B cell (primary cell): ENCODE measurements around the gene S100A14. TPM values are rescaled to one million over a fixed set of nuclear protein-coding genes. Genes with fewer than 3 reads are reported as not detected.

ENCODE experiments used
- ATAC-seq: fragments of 200-7000 bp; cut with Tn5 transposase; one replicate; pipeline ENCODE4 v1.10.0; 2021; ENCODE audit warnings: low read depth, mild to moderate bottlenecking, moderate number of reproducible peaks, moderate library complexity
- CTCF ChIA-PET: fragments of 350-600 bp; sonication (Branson Sonifier 250); formaldehyde crosslinking; loops from one replicate; lab custom pipeline; 2021; ENCODE audit warnings: antibody characterized with exemption, inconsistent platforms; lab: Charles Lee
- POLR2A ChIA-PET: fragments of 350-600 bp; sonication (Branson Sonifier 250); formaldehyde crosslinking; loops from one replicate; lab custom pipeline; 2021; ENCODE audit warnings: antibody characterized with exemption; lab: Charles Lee
- DNase-seq: peaks from one replicate; pipeline ENCODE4 v3.0.0; 2013
- H2AFZ ChIP-seq: 2 replicates; pipeline ENCODE4 v1.6.1; 2012; ENCODE audit warnings: mild to moderate bottlenecking, low read depth, low read length; ENCODE audit not compliant: insufficient read depth, poor library complexity, severe bottlenecking
- H3K27ac ChIP-seq, 2 donors: 1 replicate in 1 of 2; 2 replicates in 1 of 2; pipeline ENCODE4 v1.5.1; 2012 to 2013; ENCODE audit warnings: low read length in 2 of 2, mild to moderate bottlenecking in 2 of 2, moderate library complexity in 1 of 2
- H3K27me3 ChIP-seq, 4 experiments: fragments of 200-600 bp in 1 of 4; sonication (generic) in 1 of 4; replicated peaks in 1 of 4; 1 replicate in 2 of 4; 2 replicates in 2 of 4; pipeline versions ENCODE4 v1.6.1 to v1.7.0; 2013 to 2016; ENCODE audit warnings: low read length in 3 of 4, mild to moderate bottlenecking in 2 of 4, mixed read lengths in 1 of 4, moderate library complexity in 1 of 4; ENCODE audit not compliant: insufficient read depth in 4 of 4, control insufficient read depth in 3 of 4; ENCODE audit errors: control extremely low read depth in 1 of 4
- H3K36me3 ChIP-seq, 2 experiments: replicated peaks in 1 of 2; 1 replicate in 1 of 2; 2 replicates in 1 of 2; pipeline versions ENCODE4 v1.6.1 to v1.7.1; 2013; ENCODE audit warnings: low read length in 1 of 2; ENCODE audit not compliant: insufficient read depth in 2 of 2, control insufficient read depth in 1 of 2; ENCODE audit errors: control extremely low read depth in 1 of 2, extremely low read depth in 1 of 2
- H3K4me1 ChIP-seq, 2 donors: fragments of 200-600 bp in 1 of 2; sonication (generic) in 1 of 2; 1 replicate in 1 of 2; 2 replicates in 1 of 2; pipeline versions ENCODE4 v1.5.1 to v1.6.1; 2013 to 2017; ENCODE audit warnings: low read length in 2 of 2; ENCODE audit not compliant: control insufficient read depth in 2 of 2, insufficient read depth in 2 of 2
- H3K4me2 ChIP-seq: replicated peaks from 2 replicates; pipeline ENCODE3; 2012; ENCODE audit warnings: mild to moderate bottlenecking, low read depth, low read length; ENCODE audit not compliant: poor library complexity, severe bottlenecking
- H3K4me3 ChIP-seq, 5 experiments: fragments of 200-600 bp in 1 of 5; sonication (generic) in 1 of 5; 1 replicate in 3 of 5; 2 replicates in 2 of 5; pipeline versions ENCODE4 v1.5.1 to v1.7.0; 2011 to 2016; ENCODE audit warnings: low read length in 4 of 5, mild to moderate bottlenecking in 4 of 5, low read depth in 2 of 5, control low read depth in 1 of 5, moderate library complexity in 1 of 5; ENCODE audit not compliant: insufficient read depth in 1 of 5; ENCODE audit errors: control extremely low read depth in 1 of 5, extremely low read depth in 1 of 5
- H3K79me2 ChIP-seq: fragments of 200-600 bp; sonication (generic); one replicate; pipeline ENCODE4 v1.6.0; 2016; ENCODE audit warnings: low read length; ENCODE audit not compliant: control insufficient read depth, insufficient read depth
- H3K9ac ChIP-seq: fragments of 200-600 bp; sonication (generic); 2 replicates; pipeline ENCODE4 v1.6.1; 2017; ENCODE audit warnings: mild to moderate bottlenecking, low read length, moderate library complexity
- H3K9me3 ChIP-seq, 3 donors: one replicate each; pipeline versions ENCODE4 v1.6.1 to v1.7.1; 2013; ENCODE audit warnings: low read length in 2 of 3; ENCODE audit not compliant: control insufficient read depth in 2 of 3, insufficient read depth in 1 of 3; ENCODE audit errors: control extremely low read depth in 1 of 3
- H4K20me1 ChIP-seq: 2 replicates; pipeline ENCODE4 v1.6.0; 2012; ENCODE audit warnings: mild to moderate bottlenecking, low read length; ENCODE audit not compliant: insufficient read depth, control insufficient read depth, poor library complexity, severe bottlenecking
- H3K27ac Mint-ChIP-seq: one replicate; pipeline ENCODE4 v1.8.0; 2021; ENCODE audit warnings: mixed read lengths
- H3K27me3 Mint-ChIP-seq: one replicate; pipeline ENCODE4 v1.8.0; 2021; ENCODE audit warnings: mixed read lengths
- H3K4me1 Mint-ChIP-seq: one replicate; pipeline ENCODE4 v1.8.0; 2021; ENCODE audit warnings: mixed read lengths
- H3K4me3 Mint-ChIP-seq: one replicate; pipeline ENCODE4 v1.8.0; 2021; ENCODE audit warnings: mixed read lengths
- H3K9me3 Mint-ChIP-seq: one replicate; pipeline ENCODE4 v1.8.0; 2022; ENCODE audit warnings: mixed read lengths; ENCODE audit not compliant: insufficient read depth
- EZH2 ChIP-seq: IDR thresholded peaks from 2 replicates; pipeline ENCODE4 v1.6.1; 2012; ENCODE audit warnings: borderline replicate concordance, low read depth, mild to moderate bottlenecking, moderate library complexity, low read length; ENCODE audit not compliant: insufficient read depth, poor library complexity, severe bottlenecking
- WGBS: methylation state at CpG from one replicate; pipeline ENCODE4 v1.1.5; 2013; ENCODE audit warnings: missing lambda C conversion rate; ENCODE audit not compliant: insufficient coverage; 5-methylcytosine and 5-hydroxymethylcytosine counted together
- intact Hi-C: fragments of 100-400 bp; cut with micrococcal nuclease; formaldehyde crosslinking; loops from one replicate; pipeline ENCODE4 v1.10.0; 2022
- polyA plus RNA-seq: library from polyadenylated mRNA; depleted of rRNA; stranded (reverse); fragments of >200 nt; gene quantifications from 2 replicates; pipeline ENCODE4 v1.2.3, GENCODE V29; 2012
- total RNA-seq, 2 donors: library from RNA; stranded (reverse); fragments of 120-200 nt in 1 of 2; gene quantifications; 1 replicate in 1 of 2; 2 replicates in 1 of 2; pipeline versions ENCODE4 v1.2.3 to v1.2.4, GENCODE V29; 2013 to 2022
- TF ChIP-seq, protein P1 (sequence below): fragments of 200-600 bp; IDR thresholded peaks from one replicate; pipeline ENCODE4 v1.8.0; 2022; ENCODE audit warnings: antibody characterized with exemption, mild to moderate bottlenecking

The S100A14 gene
- total and polyA plus RNA-seq, 2 donors (not counting 1 experiment from before 2014, with no cell fraction given), result not detected

DNA sequence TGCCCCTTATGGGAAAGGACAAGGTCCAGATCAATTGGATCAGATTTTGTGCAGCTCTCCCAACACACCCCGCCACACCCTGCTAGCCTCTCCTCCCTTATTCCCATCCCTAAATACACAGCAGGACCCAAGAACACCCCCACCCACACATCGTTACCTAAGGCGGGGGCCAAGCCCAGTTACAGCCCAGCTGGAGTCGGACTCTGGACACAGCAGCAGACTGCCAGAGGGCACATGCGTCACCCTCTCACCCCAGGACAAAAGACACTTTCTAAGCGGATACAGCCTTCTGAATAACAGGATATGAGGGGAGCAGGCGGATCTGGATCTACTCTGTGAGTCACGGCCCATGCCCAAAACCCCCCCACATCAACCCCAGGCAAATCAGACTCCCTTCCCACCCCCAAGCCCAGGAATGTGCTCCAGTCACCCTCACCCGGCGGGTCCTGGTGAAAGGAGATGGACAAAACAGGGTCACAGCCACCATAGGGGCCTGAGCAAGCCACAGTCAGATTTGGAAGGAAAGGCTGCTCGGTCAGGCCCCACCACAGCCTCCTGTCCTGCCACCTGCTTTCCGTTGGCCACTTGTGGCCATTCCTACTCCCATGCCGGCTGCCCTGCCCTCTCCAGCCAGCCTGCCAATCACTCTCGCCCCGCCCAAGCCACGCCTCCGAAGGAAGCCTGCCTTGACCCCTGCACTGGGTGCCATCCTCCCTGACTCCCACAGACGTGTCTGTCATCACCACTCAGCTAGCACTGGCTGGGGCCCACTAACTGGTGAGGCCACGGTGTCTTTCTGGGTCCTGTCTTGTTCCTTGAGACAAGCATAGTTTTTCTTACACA lies 7.2 kb downstream of the S100A14 start:
- no peaks in the 10 kb centered on the region for H3K27me3 Mint-ChIP-seq
- DNase-seq (no peak), ATAC-seq (no peak)
- Histone ChIP-seq H2AFZ (no peak overlapping the region), H3K4me1 (peaks cover 0 to 4% of the 10 kb centered on the region in 2 donors), H3K9ac (no peak overlapping the region), H3K4me2 (no peak overlapping the region), H4K20me1 (no peaks in the 10 kb centered on the region), H3K36me3 (no peaks in the 10 kb centered on the region), H3K27ac (no peak overlapping the region), H3K9me3 (no peaks in the 10 kb centered on the region), H3K27me3 (no peaks in the 10 kb centered on the region), H3K4me3 (no peak overlapping the region), H3K79me2 (no peaks in the 10 kb centered on the region)
- peaks cover 2% of the 10 kb centered on the region for H3K4me1 Mint-ChIP-seq
- intact Hi-C loops, result no loop called here
- H3K9me3 Mint-ChIP-seq, result no peaks in the 10 kb centered on the region
- CTCF ChIA-PET, result no interaction called here
- POLR2A ChIA-PET, result no interaction called here
- WGBS, result 92% methylated on average over 16 of the region's 19 CpGs
- H3K4me3 Mint-ChIP-seq, result no peak overlapping the region
- no peak overlapping the region for H3K27ac Mint-ChIP-seq
- no peak for TF ChIP-seq EZH2
- TF ChIP-seq, protein P1, sequence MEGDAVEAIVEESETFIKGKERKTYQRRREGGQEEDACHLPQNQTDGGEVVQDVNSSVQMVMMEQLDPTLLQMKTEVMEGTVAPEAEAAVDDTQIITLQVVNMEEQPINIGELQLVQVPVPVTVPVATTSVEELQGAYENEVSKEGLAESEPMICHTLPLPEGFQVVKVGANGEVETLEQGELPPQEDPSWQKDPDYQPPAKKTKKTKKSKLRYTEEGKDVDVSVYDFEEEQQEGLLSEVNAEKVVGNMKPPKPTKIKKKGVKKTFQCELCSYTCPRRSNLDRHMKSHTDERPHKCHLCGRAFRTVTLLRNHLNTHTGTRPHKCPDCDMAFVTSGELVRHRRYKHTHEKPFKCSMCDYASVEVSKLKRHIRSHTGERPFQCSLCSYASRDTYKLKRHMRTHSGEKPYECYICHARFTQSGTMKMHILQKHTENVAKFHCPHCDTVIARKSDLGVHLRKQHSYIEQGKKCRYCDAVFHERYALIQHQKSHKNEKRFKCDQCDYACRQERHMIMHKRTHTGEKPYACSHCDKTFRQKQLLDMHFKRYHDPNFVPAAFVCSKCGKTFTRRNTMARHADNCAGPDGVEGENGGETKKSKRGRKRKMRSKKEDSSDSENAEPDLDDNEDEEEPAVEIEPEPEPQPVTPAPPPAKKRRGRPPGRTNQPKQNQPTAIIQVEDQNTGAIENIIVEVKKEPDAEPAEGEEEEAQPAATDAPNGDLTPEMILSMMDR, result no peak

GRCh38 chr1:153608089-153608682 lies 7.9 kb downstream of the S100A14 start:
- no peaks in the 10 kb centered on the region for H3K79me2 ChIP-seq

More at GRCh38 chr1:153608089-153608682, 7.9 kb downstream of the S100A14 start:
- no peak overlapping the region for H3K27ac ChIP-seq
- H3K9ac ChIP-seq, result no peak overlapping the region
- no peaks in the 10 kb centered on the region for H4K20me1 ChIP-seq
- H2AFZ ChIP-seq, result no peak overlapping the region
- ATAC-seq, result no peak
- peak overlapping the region; percentile 26 for H3K27ac Mint-ChIP-seq
- 93% methylated on average over 3 of the region's 7 CpGs for WGBS
- intact Hi-C loops, result no loop called here
- ChIA-PET POLR2A (interaction anchor here (1.0 kb wide), 1 partner anchor 119 kb away, joined by 3 read pairs; the partner anchor contains the start of gene INTS3), CTCF (no interaction called here)
- H3K4me2 ChIP-seq, result no peak overlapping the region
- H3K9me3 ChIP-seq, result no peaks in the 10 kb centered on the region
- H3K36me3 ChIP-seq, result no peaks in the 10 kb centered on the region
- no peaks in the 10 kb centered on the region for H3K27me3 Mint-ChIP-seq
- peaks cover 2% of the 10 kb centered on the region for H3K4me1 Mint-ChIP-seq
- peaks cover 0 to 4% of the 10 kb centered on the region in 2 donors for H3K4me1 ChIP-seq
- no peak overlapping the region for H3K4me3 Mint-ChIP-seq
- H3K27me3 ChIP-seq, result no peaks in the 10 kb centered on the region
- no peak for TF ChIP-seq EZH2
- TF ChIP-seq, protein P1, result no peak
- no peak overlapping the region for H3K4me3 ChIP-seq
- H3K9me3 Mint-ChIP-seq, result no peaks in the 10 kb centered on the region
- no peak for DNase-seq
